Mesenchymal stem cell (in vitro differentiated cells and primary cell): ENCODE data around the gene BLVRA.
A peak's percentile ranks its signal among the peaks of the same experiment; 100 is the strongest.

Experiments
- DNase-seq: peaks from one replicate; pipeline ENCODE4 v3.0.0-alpha.2; 2013
- H2AFZ ChIP-seq: one replicate; pipeline ENCODE4 v1.6.1; 2013; ENCODE audit warnings: low read depth, mild to moderate bottlenecking, control low read depth, inconsistent platforms, low read length, moderate library complexity
- H2AK5ac ChIP-seq: 2 replicates; pipeline ENCODE4 v1.6.1; 2013; ENCODE audit warnings: low read length, moderate library complexity, mild to moderate bottlenecking, inconsistent platforms; ENCODE audit not compliant: severe bottlenecking
- H2BK120ac ChIP-seq: one replicate; pipeline ENCODE4 v1.6.1; 2013; ENCODE audit warnings: low read depth, mild to moderate bottlenecking, inconsistent platforms, low read length, moderate library complexity
- H2BK12ac ChIP-seq, 2 experiments: one replicate each; pipeline ENCODE4 v1.6.1; 2013; ENCODE audit warnings: inconsistent platforms in 2 of 2, low read length in 2 of 2, mild to moderate bottlenecking in 2 of 2, moderate library complexity in 2 of 2, control low read depth in 1 of 2
- H2BK15ac ChIP-seq: one replicate; pipeline ENCODE4 v1.6.1; 2013; ENCODE audit warnings: mild to moderate bottlenecking, low read depth, inconsistent platforms; ENCODE audit not compliant: poor library complexity, severe bottlenecking
- H2BK5ac ChIP-seq: 2 replicates; pipeline ENCODE4 v1.6.1; 2013; ENCODE audit warnings: low read depth, mild to moderate bottlenecking, low read length, control low read depth, inconsistent platforms; ENCODE audit not compliant: poor library complexity, severe bottlenecking
- H3K14ac ChIP-seq, 2 experiments: one replicate each; pipeline ENCODE4 v1.6.1; 2013; ENCODE audit warnings: inconsistent platforms in 2 of 2, low read length in 2 of 2, control low read depth in 1 of 2, mild to moderate bottlenecking in 1 of 2, moderate library complexity in 1 of 2
- H3K18ac ChIP-seq, 2 experiments: one replicate each; pipeline ENCODE4 v1.6.1; 2013; ENCODE audit warnings: inconsistent platforms in 2 of 2, low read length in 2 of 2, control low read depth in 1 of 2, low read depth in 1 of 2, mild to moderate bottlenecking in 1 of 2
- H3K23ac ChIP-seq, 2 experiments: one replicate each; pipeline ENCODE4 v1.6.1; 2013; ENCODE audit warnings: inconsistent platforms in 2 of 2, low read length in 2 of 2, mild to moderate bottlenecking in 2 of 2, moderate library complexity in 2 of 2, control low read depth in 1 of 2
- H3K27ac ChIP-seq: 2 replicates; pipeline ENCODE4 v1.5.1; 2013; ENCODE audit warnings: mild to moderate bottlenecking, moderate library complexity, low read length, control low read depth, inconsistent platforms; ENCODE audit not compliant: poor library complexity, severe bottlenecking
- H3K27me3 ChIP-seq, 2 experiments: 2 replicates each; pipeline versions ENCODE4 v1.6.1 to v1.7.0; 2013; ENCODE audit warnings: low read length in 2 of 2, mild to moderate bottlenecking in 2 of 2, moderate library complexity in 2 of 2, control low read depth in 1 of 2, inconsistent platforms in 1 of 2; ENCODE audit not compliant: control insufficient read depth in 1 of 2, insufficient read depth in 1 of 2
- H3K36me3 ChIP-seq, 2 experiments: 2 replicates each; pipeline versions ENCODE4 v1.6.1 to v1.7.0; 2013; ENCODE audit warnings: low read length in 2 of 2, control low read depth in 1 of 2, inconsistent platforms in 1 of 2, low read depth in 1 of 2, mild to moderate bottlenecking in 1 of 2; ENCODE audit not compliant: insufficient read depth in 2 of 2, control insufficient read depth in 1 of 2
- H3K4ac ChIP-seq, 2 experiments: one replicate each; pipeline ENCODE4 v1.6.1; 2013; ENCODE audit warnings: inconsistent platforms in 2 of 2, low read length in 2 of 2, mild to moderate bottlenecking in 2 of 2, moderate library complexity in 2 of 2, control low read depth in 1 of 2, low read depth in 1 of 2
- H3K4me1 ChIP-seq: 2 replicates; pipeline ENCODE4 v1.6.1; 2013; ENCODE audit warnings: low read depth, low read length, control low read depth; ENCODE audit not compliant: control insufficient read depth, insufficient read depth
- H3K4me2 ChIP-seq: 2 replicates; pipeline ENCODE4 v1.6.1; 2013; ENCODE audit warnings: low read length, mild to moderate bottlenecking, inconsistent platforms; ENCODE audit not compliant: poor library complexity, severe bottlenecking
- H3K4me3 ChIP-seq, 2 experiments: 2 replicates each; pipeline versions ENCODE4 v1.5.1 to v1.7.0; 2013; ENCODE audit warnings: low read length in 2 of 2, mild to moderate bottlenecking in 2 of 2, control low read depth in 1 of 2, low read depth in 1 of 2; ENCODE audit not compliant: insufficient read depth in 1 of 2
- H3K79me1 ChIP-seq: replicated peaks from 2 replicates; pipeline ENCODE4 v1.6.1; 2013; ENCODE audit warnings: mild to moderate bottlenecking, control low read depth, low read length, inconsistent platforms; ENCODE audit not compliant: poor library complexity, severe bottlenecking
- H3K9ac ChIP-seq: 2 replicates; pipeline ENCODE4 v1.7.0; 2013; ENCODE audit warnings: mild to moderate bottlenecking, low read length, moderate library complexity
- H3K9me3 ChIP-seq: 2 replicates; pipeline ENCODE4 v1.7.0; 2013; ENCODE audit warnings: mild to moderate bottlenecking, low read length; ENCODE audit not compliant: control insufficient read depth
- H4K8ac ChIP-seq: one replicate; pipeline ENCODE4 v1.6.1; 2013; ENCODE audit warnings: inconsistent platforms, mild to moderate bottlenecking, low read length, moderate library complexity
- H4K91ac ChIP-seq: one replicate; pipeline ENCODE4 v1.6.1; 2013; ENCODE audit warnings: mild to moderate bottlenecking, low read length, inconsistent platforms
- WGBS: methylation state at CpG from one replicate; pipeline ENCODE4 v1.1.7; 2013; ENCODE audit warnings: mixed read lengths; 5-methylcytosine and 5-hydroxymethylcytosine counted together

The BLVRA gene

DNA sequence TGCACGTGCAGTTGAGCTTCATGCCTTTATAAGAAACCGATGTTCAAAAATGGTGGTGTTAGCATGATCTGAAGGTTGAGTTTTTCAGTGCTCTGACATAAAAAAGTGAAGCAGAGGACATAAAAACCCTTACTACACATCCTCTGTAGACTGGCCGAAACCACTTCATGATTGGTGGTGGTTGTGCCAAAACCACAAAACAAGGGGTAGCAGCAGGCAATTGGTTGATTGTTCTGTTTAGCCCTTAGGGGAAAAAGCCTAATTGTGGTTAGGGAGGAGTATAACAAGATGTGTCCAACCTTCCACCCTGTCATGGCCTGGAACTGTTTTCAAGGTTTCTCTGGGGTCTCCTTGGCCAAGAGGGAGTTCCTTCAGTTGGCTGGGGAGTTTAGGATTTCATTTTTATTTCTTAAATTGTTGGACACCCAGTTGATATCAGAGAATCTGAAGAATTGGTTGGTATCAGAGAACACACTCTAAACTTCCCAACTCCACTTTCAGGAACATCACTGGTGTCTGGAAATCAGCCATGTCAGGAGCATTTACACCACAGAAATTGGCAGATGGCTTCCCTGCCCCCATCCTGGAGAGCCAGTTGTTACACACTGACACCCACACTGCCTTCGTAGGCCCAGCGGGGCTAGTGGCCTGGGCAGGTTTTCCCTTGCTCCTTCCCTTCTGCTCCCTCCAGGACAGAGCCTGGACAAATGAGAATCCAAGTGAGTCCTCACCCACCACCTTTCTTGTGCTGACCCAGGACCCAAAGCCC lies 92.1 kb downstream of the BLVRA start:
- no peak for DNase-seq
- H2BK15ac ChIP-seq, result no peak overlapping the region
- H3K9ac ChIP-seq, result no peak overlapping the region
- H4K91ac ChIP-seq, result no peak overlapping the region
- no peak overlapping the region for H4K8ac ChIP-seq
- no peak overlapping the region for H2AK5ac ChIP-seq
- H3K79me1 ChIP-seq, result no peaks in the 10 kb centered on the region
- no peak overlapping the region for H3K4me3 ChIP-seq
- no peak overlapping the region for H2BK12ac ChIP-seq
- H2AFZ ChIP-seq, result no peak overlapping the region
- H2BK5ac ChIP-seq, result no peak overlapping the region
- H3K23ac ChIP-seq, result no peak overlapping the region
- no peak overlapping the region for H2BK120ac ChIP-seq
- no peaks in the 10 kb centered on the region for H3K36me3 ChIP-seq
- WGBS, result 91% methylated on average over 5 of the region's 5 CpGs
- H3K27me3 ChIP-seq, result no peaks in the 10 kb centered on the region
- no peak overlapping the region for H3K14ac ChIP-seq
- H3K4me1 ChIP-seq, result no peaks in the 10 kb centered on the region
- no peak overlapping the region for H3K18ac ChIP-seq
- H3K4ac ChIP-seq, result no peak overlapping the region
- no peaks in the 10 kb centered on the region for H3K9me3 ChIP-seq
- H3K4me2 ChIP-seq, result no peak overlapping the region
- no peak overlapping the region for H3K27ac ChIP-seq

DNA sequence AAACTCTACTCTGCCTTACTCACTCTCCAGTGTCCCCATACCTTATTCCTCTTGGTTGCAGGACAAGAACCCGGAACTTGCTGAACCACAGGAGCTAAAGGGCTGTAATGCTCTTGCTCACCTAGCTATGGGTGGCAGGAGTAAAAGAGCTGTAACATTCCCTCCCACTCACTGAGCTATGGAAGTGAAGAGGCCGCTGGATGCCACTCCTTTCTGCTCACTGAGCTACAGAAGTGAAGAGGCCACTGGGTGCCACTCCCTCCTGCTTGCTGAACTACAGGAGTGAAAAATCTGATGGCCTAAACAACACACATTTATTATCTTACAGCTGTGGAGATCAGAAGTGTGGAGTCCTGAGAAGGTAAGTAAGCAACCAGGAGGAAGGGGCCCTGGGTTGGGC lies 93.3 kb downstream of the BLVRA start:
- Histone ChIP-seq H3K9ac (no peak overlapping the region), H2BK15ac (no peak overlapping the region), H3K18ac (no peak overlapping the region), H4K91ac (no peak overlapping the region), H2BK120ac (no peak overlapping the region), H2AK5ac (no peak overlapping the region), H3K14ac (no peak overlapping the region), H3K79me1 (no peaks in the 10 kb centered on the region), H3K36me3 (no peaks in the 10 kb centered on the region), H3K4me2 (no peak overlapping the region), H2BK5ac (no peak overlapping the region), H2BK12ac (no peak overlapping the region), H3K4me1 (no peaks in the 10 kb centered on the region), H3K9me3 (no peaks in the 10 kb centered on the region), H4K8ac (no peak overlapping the region), H3K27ac (no peak overlapping the region), H3K23ac (no peak overlapping the region), H3K27me3 (no peaks in the 10 kb centered on the region), H3K4me3 (no peak overlapping the region), H3K4ac (no peak overlapping the region), H2AFZ (no peak overlapping the region)
- 95% methylated on average over 2 of the region's 2 CpGs for whole genome bisulfite sequencing
- no peak for DNase-seq

DNA sequence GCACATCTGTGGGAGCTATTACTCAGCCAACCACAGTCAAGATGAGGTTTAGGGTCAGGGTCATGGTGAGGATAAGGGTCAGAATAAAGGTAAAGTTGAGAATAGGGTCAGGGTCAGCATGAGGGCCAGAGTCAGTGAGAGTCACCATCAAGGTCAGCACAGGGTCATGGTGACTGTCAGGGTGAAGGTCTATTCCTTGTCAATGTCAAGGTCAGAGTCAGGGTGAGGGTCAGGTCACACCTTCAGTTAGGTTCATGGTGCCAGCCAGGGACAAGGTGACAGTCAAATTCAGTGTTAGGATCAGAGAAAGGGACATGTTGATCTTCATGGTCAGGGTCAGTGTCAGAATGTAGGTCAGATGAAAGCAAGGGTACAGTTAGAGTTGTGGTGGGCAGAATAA lies 96.7 kb downstream of the BLVRA start:
- no peak overlapping the region for H3K27ac ChIP-seq
- no peak for DNase-seq
- H3K23ac ChIP-seq, result no peak overlapping the region
- H3K4me1 ChIP-seq, result no peaks in the 10 kb centered on the region
- no peak overlapping the region for H3K9ac ChIP-seq
- no peak overlapping the region for H2BK15ac ChIP-seq
- no peak overlapping the region for H3K4ac ChIP-seq
- no peaks in the 10 kb centered on the region for H3K27me3 ChIP-seq
- no peak overlapping the region for H2AFZ ChIP-seq
- no peak overlapping the region for H3K4me2 ChIP-seq
- H2AK5ac ChIP-seq, result no peak overlapping the region
- H3K14ac ChIP-seq, result no peak overlapping the region
- no peak overlapping the region for H2BK120ac ChIP-seq
- H4K8ac ChIP-seq, result no peak overlapping the region
- H2BK12ac ChIP-seq, result no peak overlapping the region
- no peak overlapping the region for H3K4me3 ChIP-seq
- H3K36me3 ChIP-seq, result no peaks in the 10 kb centered on the region
- no peak overlapping the region for H2BK5ac ChIP-seq
- H3K9me3 ChIP-seq, result no peaks in the 10 kb centered on the region
- H3K79me1 ChIP-seq, result no peaks in the 10 kb centered on the region
- no peak overlapping the region for H4K91ac ChIP-seq
- H3K18ac ChIP-seq, result no peak overlapping the region

DNA sequence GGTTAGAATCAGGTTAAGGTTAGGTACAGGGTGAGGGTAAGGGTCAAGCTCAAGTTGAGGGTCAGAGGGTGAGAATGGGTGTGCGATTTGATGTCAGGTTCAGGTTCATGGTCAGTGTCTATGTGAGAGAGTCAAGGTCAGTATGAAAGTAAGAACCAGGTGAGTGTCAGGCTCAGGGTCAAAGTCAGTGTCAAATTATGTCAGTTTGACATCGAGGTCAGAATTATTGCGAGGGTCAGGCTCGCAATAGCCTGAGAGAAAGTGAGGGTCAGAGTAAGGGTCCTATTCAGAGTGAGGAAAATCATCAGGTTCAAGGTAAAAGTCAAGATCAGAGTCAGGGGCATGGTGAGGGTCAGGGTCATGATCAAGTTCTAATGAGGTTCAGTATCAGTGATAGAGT lies 97.8 kb downstream of the BLVRA start:
- Histone ChIP-seq H3K9ac (no peak overlapping the region), H2AFZ (no peak overlapping the region), H2BK120ac (no peak overlapping the region), H3K4me2 (no peak overlapping the region), H3K27ac (no peak overlapping the region), H4K8ac (no peak overlapping the region), H4K91ac (no peak overlapping the region), H3K23ac (no peak overlapping the region), H2BK5ac (no peak overlapping the region), H3K79me1 (no peaks in the 10 kb centered on the region), H3K14ac (peak overlapping the region in 1 of 2 experiments; percentile 41), H3K27me3 (no peaks in the 10 kb centered on the region), H3K18ac (no peak overlapping the region), H3K36me3 (no peaks in the 10 kb centered on the region), H2BK15ac (no peak overlapping the region), H2AK5ac (no peak overlapping the region), H3K4me3 (no peak overlapping the region), H3K4me1 (no peaks in the 10 kb centered on the region), H3K9me3 (no peaks in the 10 kb centered on the region), H3K4ac (no peak overlapping the region), H2BK12ac (no peak overlapping the region)
- no peak for DNase-seq
- WGBS, result 75% methylated on average over 4 of the region's 4 CpGs
